K562 (cell line): ENCODE measurements around the gene KIF12. TPM values are rescaled to one million over a fixed set of nuclear protein-coding genes. Genes with fewer than 3 reads are reported as not detected.

ENCODE experiments used
- GATAD2A ChIP-seq: fragments of 450-650 bp; IDR thresholded peaks from 2 replicates; pipeline ENCODE4 v1.6.1; 2017
- KDM2B ChIP-seq: fragments of 250-450 bp; sonication (Bioruptor Pico); IDR thresholded peaks from 2 replicates; pipeline ENCODE4 v1.8.0; 2021; ENCODE audit warnings: mild to moderate bottlenecking, moderate library complexity
- SMAD1 ChIP-seq: fragments of 150-350 bp; IDR thresholded peaks from 2 replicates; pipeline ENCODE4 v1.6.1; 2014; ENCODE audit warnings: low read length, low read depth; ENCODE audit not compliant: partially characterized antibody
- TAF15 ChIP-seq: fragments of 200-400 bp; formaldehyde crosslinking; IDR thresholded peaks from 2 replicates; pipeline ENCODE4 v1.6.1; 2017; ENCODE audit warnings: mild to moderate bottlenecking, low read depth, low read length, moderate library complexity
- ZFP30 ChIP-seq: fragments of 250-450 bp; sonication (Bioruptor Pico); IDR thresholded peaks from 2 replicates; pipeline ENCODE4 v1.8.0; 2022; ENCODE audit warnings: moderate library complexity, mild to moderate bottlenecking, inconsistent platforms, borderline replicate concordance
- ZNF408 ChIP-seq: fragments of 250-450 bp; sonication (Bioruptor Pico); IDR thresholded peaks from 2 replicates; pipeline ENCODE4 v1.4.0; 2020; ENCODE audit warnings: low read depth, mild to moderate bottlenecking, moderate library complexity
- polyA plus RNA-seq, 8 experiments: library from polyadenylated mRNA; depleted of rRNA in 4 of 8; stranded (reverse) in 5 of 8; unstranded in 3 of 8; fragments of >200 nt; fragmentation: Nextera tagmentation in 2 of 8; fragmentation: Illumina TruSeq in 1 of 8; extraction: Ambion mirVana in 2 of 8; extraction: Trizol in 1 of 8; gene quantifications; 2 replicates each; pipeline versions ENCODE4 v1.2.1 to v1.2.3, GENCODE V29; 2011 to 2014; ENCODE audit warnings: inconsistent platforms in 1 of 8, missing spikeins in 1 of 8
- total RNA-seq, 7 experiments: library from RNA; depleted of rRNA in 6 of 7; stranded (reverse); fragments of >200 nt in 6 of 7; fragmentation: Illumina TruSeq in 2 of 7; extraction: Trizol in 2 of 7; gene quantifications; 2 replicates each; pipeline versions ENCODE4 v1.2.1 to v1.2.3, GENCODE V29; 2011 to 2021; ENCODE audit warnings: low replicate concordance in 1 of 7
- TF ChIP-seq, protein P1 (sequence below): fragments of 200-600 bp; sonication (generic); IDR thresholded peaks from one replicate; pipeline ENCODE4 v1.6.1; 2012; ENCODE audit warnings: mild to moderate bottlenecking, low read depth, low read length, inconsistent platforms

Gene KIF12
- total and polyA plus RNA-seq, 9 of the 15 experiments (the other 6 are each of a cell fraction or from before 2014, with no cell fraction given): not detected

DNA sequence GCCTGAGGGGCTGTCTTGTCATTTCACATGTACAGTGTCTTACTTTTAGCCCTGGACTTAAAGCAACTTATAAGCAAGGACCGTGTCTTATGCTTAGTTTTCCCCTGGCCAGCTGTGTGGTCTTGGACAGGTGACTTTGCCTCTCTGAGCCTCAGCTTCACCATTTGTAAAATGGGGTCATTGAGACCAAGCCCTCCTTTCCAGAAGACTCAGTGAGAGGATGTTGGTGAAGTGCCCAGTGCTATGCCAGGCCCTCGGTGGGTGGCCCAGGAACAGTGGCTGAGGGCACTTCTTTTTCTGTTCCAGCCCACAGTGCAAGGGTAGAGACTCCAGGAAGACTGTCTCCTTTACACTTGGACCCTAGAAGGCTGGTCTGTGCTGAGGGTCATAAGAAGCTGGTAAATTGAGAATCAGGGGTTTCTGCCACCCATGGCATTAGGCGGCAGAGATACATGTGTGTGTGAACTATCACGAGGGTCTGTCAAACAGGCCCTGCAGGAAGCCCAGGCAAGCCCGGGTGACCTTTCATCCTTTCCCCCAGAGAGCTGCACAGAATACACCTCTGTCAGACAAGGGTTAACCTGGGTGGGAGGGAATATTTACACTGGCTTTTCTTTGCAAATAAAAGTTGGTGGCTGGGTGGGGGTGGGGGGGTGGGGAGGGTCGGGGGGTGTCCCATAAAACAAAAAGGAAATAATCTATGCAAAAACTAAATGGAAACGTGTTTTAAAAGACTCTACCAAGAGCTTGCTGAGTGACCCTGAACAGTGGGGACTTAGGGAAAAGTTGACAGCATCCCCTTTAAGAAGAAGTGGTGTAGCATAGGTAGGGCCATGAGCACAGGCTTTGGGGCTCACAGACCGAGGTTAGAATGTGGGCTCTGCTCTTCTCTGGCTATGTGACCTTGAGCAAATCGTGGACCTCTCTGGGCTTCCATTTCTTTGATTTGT is 20.4 kb upstream of the KIF12 start (continued):
- TF ChIP-seq, protein P1, sequence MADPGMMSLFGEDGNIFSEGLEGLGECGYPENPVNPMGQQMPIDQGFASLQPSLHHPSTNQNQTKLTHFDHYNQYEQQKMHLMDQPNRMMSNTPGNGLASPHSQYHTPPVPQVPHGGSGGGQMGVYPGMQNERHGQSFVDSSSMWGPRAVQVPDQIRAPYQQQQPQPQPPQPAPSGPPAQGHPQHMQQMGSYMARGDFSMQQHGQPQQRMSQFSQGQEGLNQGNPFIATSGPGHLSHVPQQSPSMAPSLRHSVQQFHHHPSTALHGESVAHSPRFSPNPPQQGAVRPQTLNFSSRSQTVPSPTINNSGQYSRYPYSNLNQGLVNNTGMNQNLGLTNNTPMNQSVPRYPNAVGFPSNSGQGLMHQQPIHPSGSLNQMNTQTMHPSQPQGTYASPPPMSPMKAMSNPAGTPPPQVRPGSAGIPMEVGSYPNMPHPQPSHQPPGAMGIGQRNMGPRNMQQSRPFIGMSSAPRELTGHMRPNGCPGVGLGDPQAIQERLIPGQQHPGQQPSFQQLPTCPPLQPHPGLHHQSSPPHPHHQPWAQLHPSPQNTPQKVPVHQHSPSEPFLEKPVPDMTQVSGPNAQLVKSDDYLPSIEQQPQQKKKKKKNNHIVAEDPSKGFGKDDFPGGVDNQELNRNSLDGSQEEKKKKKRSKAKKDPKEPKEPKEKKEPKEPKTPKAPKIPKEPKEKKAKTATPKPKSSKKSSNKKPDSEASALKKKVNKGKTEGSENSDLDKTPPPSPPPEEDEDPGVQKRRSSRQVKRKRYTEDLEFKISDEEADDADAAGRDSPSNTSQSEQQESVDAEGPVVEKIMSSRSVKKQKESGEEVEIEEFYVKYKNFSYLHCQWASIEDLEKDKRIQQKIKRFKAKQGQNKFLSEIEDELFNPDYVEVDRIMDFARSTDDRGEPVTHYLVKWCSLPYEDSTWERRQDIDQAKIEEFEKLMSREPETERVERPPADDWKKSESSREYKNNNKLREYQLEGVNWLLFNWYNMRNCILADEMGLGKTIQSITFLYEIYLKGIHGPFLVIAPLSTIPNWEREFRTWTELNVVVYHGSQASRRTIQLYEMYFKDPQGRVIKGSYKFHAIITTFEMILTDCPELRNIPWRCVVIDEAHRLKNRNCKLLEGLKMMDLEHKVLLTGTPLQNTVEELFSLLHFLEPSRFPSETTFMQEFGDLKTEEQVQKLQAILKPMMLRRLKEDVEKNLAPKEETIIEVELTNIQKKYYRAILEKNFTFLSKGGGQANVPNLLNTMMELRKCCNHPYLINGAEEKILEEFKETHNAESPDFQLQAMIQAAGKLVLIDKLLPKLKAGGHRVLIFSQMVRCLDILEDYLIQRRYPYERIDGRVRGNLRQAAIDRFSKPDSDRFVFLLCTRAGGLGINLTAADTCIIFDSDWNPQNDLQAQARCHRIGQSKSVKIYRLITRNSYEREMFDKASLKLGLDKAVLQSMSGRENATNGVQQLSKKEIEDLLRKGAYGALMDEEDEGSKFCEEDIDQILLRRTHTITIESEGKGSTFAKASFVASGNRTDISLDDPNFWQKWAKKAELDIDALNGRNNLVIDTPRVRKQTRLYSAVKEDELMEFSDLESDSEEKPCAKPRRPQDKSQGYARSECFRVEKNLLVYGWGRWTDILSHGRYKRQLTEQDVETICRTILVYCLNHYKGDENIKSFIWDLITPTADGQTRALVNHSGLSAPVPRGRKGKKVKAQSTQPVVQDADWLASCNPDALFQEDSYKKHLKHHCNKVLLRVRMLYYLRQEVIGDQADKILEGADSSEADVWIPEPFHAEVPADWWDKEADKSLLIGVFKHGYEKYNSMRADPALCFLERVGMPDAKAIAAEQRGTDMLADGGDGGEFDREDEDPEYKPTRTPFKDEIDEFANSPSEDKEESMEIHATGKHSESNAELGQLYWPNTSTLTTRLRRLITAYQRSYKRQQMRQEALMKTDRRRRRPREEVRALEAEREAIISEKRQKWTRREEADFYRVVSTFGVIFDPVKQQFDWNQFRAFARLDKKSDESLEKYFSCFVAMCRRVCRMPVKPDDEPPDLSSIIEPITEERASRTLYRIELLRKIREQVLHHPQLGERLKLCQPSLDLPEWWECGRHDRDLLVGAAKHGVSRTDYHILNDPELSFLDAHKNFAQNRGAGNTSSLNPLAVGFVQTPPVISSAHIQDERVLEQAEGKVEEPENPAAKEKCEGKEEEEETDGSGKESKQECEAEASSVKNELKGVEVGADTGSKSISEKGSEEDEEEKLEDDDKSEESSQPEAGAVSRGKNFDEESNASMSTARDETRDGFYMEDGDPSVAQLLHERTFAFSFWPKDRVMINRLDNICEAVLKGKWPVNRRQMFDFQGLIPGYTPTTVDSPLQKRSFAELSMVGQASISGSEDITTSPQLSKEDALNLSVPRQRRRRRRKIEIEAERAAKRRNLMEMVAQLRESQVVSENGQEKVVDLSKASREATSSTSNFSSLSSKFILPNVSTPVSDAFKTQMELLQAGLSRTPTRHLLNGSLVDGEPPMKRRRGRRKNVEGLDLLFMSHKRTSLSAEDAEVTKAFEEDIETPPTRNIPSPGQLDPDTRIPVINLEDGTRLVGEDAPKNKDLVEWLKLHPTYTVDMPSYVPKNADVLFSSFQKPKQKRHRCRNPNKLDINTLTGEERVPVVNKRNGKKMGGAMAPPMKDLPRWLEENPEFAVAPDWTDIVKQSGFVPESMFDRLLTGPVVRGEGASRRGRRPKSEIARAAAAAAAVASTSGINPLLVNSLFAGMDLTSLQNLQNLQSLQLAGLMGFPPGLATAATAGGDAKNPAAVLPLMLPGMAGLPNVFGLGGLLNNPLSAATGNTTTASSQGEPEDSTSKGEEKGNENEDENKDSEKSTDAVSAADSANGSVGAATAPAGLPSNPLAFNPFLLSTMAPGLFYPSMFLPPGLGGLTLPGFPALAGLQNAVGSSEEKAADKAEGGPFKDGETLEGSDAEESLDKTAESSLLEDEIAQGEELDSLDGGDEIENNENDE: no peak
- TF ChIP-seq ZFP30 (CRISPR knock-in tag): no peak
- no peak for TF ChIP-seq GATAD2A
- TF ChIP-seq SMAD1: no peak
- no peak for TF ChIP-seq ZNF408 (CRISPR knock-in tag)
- no peak for TF ChIP-seq KDM2B (CRISPR knock-in tag)
- no peak for TF ChIP-seq TAF15
